HepG2 (cell line): ENCODE data around the gene CD36. TPM values are rescaled to one million over a fixed set of nuclear protein-coding genes. Genes with fewer than 3 reads are reported as not detected.

Experiments used
- ATAC-seq: fragments of 200-7000 bp; cut with Tn5 transposase; 3 replicates; pipeline ENCODE4 v1.9.1; 2020; ENCODE audit warnings: mild to moderate bottlenecking, moderate library complexity
- BruUV-seq: library from RNA; stranded (reverse); fragments of 400-500 nt; replicated peaks from 2 replicates; lab custom pipeline; 2021; lab: Mats Ljungman, UMichigan
- CTCF ChIA-PET: fragments of 300-600 bp; formaldehyde crosslinking; extraction: SDS; loops from one replicate; lab custom pipeline; 2021; ENCODE audit warnings: low total read pairs, inconsistent platforms, low intra/inter-chr PET ratio; lab: Yijun Ruan, JAX
- POLR2A ChIA-PET: fragments of 350-600 bp; sonication (Branson Sonifier 250); formaldehyde crosslinking; loops from one replicate; lab custom pipeline; 2020; ENCODE audit warnings: antibody characterized with exemption, inconsistent platforms; lab: Yijun Ruan, JAX
- DNase-seq: peaks from one replicate; pipeline ENCODE4 v3.0.0-alpha.2; 2015; ENCODE audit warnings: low spot score
- FAIRE-seq: peaks from 3 replicates; lab custom pipeline; 2011; peaks lifted over from hg19 to GRCh38; lab: Jason Lieb, UNC
- H2AFZ ChIP-seq: one replicate; pipeline ENCODE4 v1.6.1; 2011; ENCODE audit warnings: low read length, inconsistent platforms
- H3K27ac ChIP-seq: fragments of 300-600 bp; 3 replicates; pipeline ENCODE4 v1.8.0; 2011; ENCODE audit warnings: mixed run types, mild to moderate bottlenecking, mixed read lengths, low read length, inconsistent platforms; ENCODE audit not compliant: insufficient read depth; ENCODE audit errors: extremely low read length
- H3K27me3 ChIP-seq, 2 experiments: fragments of 200-600 bp in 1 of 2; 2 replicates in 1 of 2; 3 replicates in 1 of 2; pipeline versions ENCODE4 v1.6.0 to v1.8.0; 2011; ENCODE audit warnings: low read length in 2 of 2, mild to moderate bottlenecking in 2 of 2, moderate library complexity in 2 of 2, inconsistent platforms in 1 of 2; ENCODE audit not compliant: insufficient read depth in 2 of 2, control insufficient read depth in 1 of 2
- H3K36me3 ChIP-seq, 2 experiments: fragments of 200-600 bp in 1 of 2; replicated peaks in 1 of 2; 2 replicates in 1 of 2; 3 replicates in 1 of 2; pipeline versions ENCODE4 v1.5.1 to v1.8.0; 2011; ENCODE audit warnings: low read length in 2 of 2, inconsistent platforms in 1 of 2; ENCODE audit not compliant: insufficient read depth in 2 of 2, control insufficient read depth in 1 of 2
- H3K4me1 ChIP-seq: 2 replicates; pipeline ENCODE4 v1.5.1; 2012; ENCODE audit warnings: low read length, inconsistent platforms; ENCODE audit not compliant: insufficient read depth
- H3K4me2 ChIP-seq: 2 replicates; pipeline ENCODE4 v1.6.0; 2011; ENCODE audit warnings: low read depth, low read length, inconsistent platforms
- H3K4me3 ChIP-seq, 3 experiments: fragments of 200-600 bp in 1 of 3; sonication (generic), shearing (Covaris generic) in 1 of 3; replicated peaks in 1 of 3; 2 replicates each; pipeline ENCODE4 v1.5.1; 2011 to 2016; ENCODE audit warnings: low read length in 3 of 3, inconsistent platforms in 2 of 3, low read depth in 2 of 3, mild to moderate bottlenecking in 2 of 3, control low read depth in 1 of 3, mixed read lengths in 1 of 3; ENCODE audit not compliant: insufficient read depth in 1 of 3
- H3K79me2 ChIP-seq: one replicate; pipeline ENCODE4 v1.6.1; 2011; ENCODE audit warnings: low read length, inconsistent platforms; ENCODE audit not compliant: insufficient read depth
- H3K9ac ChIP-seq: 2 replicates; pipeline ENCODE4 v1.6.0; 2011; ENCODE audit warnings: mild to moderate bottlenecking, low read depth, low read length, inconsistent platforms; ENCODE audit not compliant: insufficient read depth
- H3K9me3 ChIP-seq: 2 replicates; pipeline ENCODE4 v1.5.1; 2012; ENCODE audit warnings: mild to moderate bottlenecking, low read length
- H4K20me1 ChIP-seq: 2 replicates; pipeline ENCODE4 v1.6.0; 2011; ENCODE audit warnings: inconsistent platforms, mild to moderate bottlenecking, low read length, moderate library complexity; ENCODE audit not compliant: insufficient read depth
- EEA1 ChIP-seq: sonication (generic); formaldehyde crosslinking; IDR thresholded peaks from 2 replicates; pipeline ENCODE4 v1.5.1; 2020; ENCODE audit warnings: mild to moderate bottlenecking, missing genetic modification reagents, borderline replicate concordance
- KMT2A ChIP-seq: sonication (generic); formaldehyde crosslinking; IDR thresholded peaks from 2 replicates; pipeline ENCODE4 v1.4.0; 2020; ENCODE audit warnings: missing genetic modification reagents
- MTF2 ChIP-seq: sonication (generic); formaldehyde crosslinking; IDR thresholded peaks from 2 replicates; pipeline ENCODE4 v1.5.0; 2020; ENCODE audit warnings: missing genetic modification reagents, borderline replicate concordance
- NFRKB ChIP-seq: fragments of 450-650 bp; IDR thresholded peaks from 2 replicates; pipeline ENCODE4 v1.6.1; 2017
- POLR2AphosphoS2 ChIP-seq: IDR thresholded peaks from 2 replicates; pipeline ENCODE4 v1.6.1; 2011; ENCODE audit warnings: low read depth, low read length, improper control_type of control experiment
- TBX2 ChIP-seq: sonication (generic); formaldehyde crosslinking; IDR thresholded peaks from 2 replicates; pipeline ENCODE4 v1.5.0; 2020; ENCODE audit warnings: missing genetic modification reagents, mild to moderate bottlenecking, borderline replicate concordance
- ZNF333 ChIP-seq: sonication (generic); formaldehyde crosslinking; IDR thresholded peaks from 2 replicates; pipeline ENCODE4 v1.4.0; 2020; ENCODE audit warnings: mild to moderate bottlenecking, missing genetic modification reagents, borderline replicate concordance
- ZNF530 ChIP-seq: sonication (generic); formaldehyde crosslinking; IDR thresholded peaks from 2 replicates; pipeline ENCODE4 v1.5.0; 2020; ENCODE audit warnings: low read depth, mild to moderate bottlenecking, missing genetic modification reagents
- ZNF878 ChIP-seq: sonication (generic); formaldehyde crosslinking; IDR thresholded peaks from 2 replicates; pipeline ENCODE4 v1.8.1; 2023; ENCODE audit warnings: mild to moderate bottlenecking, missing genetic modification reagents, moderate library complexity
- WGBS: methylation state at CpG from one replicate; pipeline ENCODE4 v1.1.6; 2017; ENCODE audit warnings: low lambda C conversion rate; 5-methylcytosine and 5-hydroxymethylcytosine counted together
- in situ Hi-C: cut with HindIII; loops from 2 replicates; pipeline ENCODE4 v1.10.0; 2017; ENCODE audit warnings: low pct_unique_long_range_greater_than_20kb; ENCODE audit not compliant: extremely low pct_ligation_motif_present
- intact Hi-C: fragments of 100-400 bp; cut with micrococcal nuclease; formaldehyde crosslinking; loops from one replicate; pipeline ENCODE4 v1.10.0; 2022; ENCODE audit not compliant: unreplicated experiment
- polyA plus RNA-seq, 8 experiments: library from polyadenylated mRNA; depleted of rRNA in 3 of 8; stranded (reverse) in 7 of 8; unstranded in 1 of 8; fragments of >200 nt; fragmentation: Illumina TruSeq in 4 of 8; extraction: Trizol in 4 of 8; gene quantifications; 2 replicates each; pipeline versions ENCODE4 v1.2.1 to v1.2.3, GENCODE V29; 2011 to 2016; ENCODE audit warnings: low read depth in 4 of 8, missing spikeins in 1 of 8, mixed read lengths in 1 of 8; ENCODE audit not compliant: insufficient read depth in 1 of 8
- total RNA-seq, 5 experiments: library from RNA; depleted of rRNA; stranded (reverse); fragments of >200 nt; fragmentation: Illumina TruSeq; extraction: Trizol; gene quantifications; 2 replicates each; pipeline ENCODE4 v1.2.3, GENCODE V29; 2016; ENCODE audit warnings: low read depth in 1 of 5
- TF ChIP-seq, protein P1 (sequence below): sonication (generic); formaldehyde crosslinking; IDR thresholded peaks from 2 replicates; pipeline ENCODE4 v1.4.0; 2020; ENCODE audit warnings: missing genetic modification reagents, borderline replicate concordance

CD36 gene
- total and polyA plus RNA-seq, 2 of the 13 experiments (the other 11 are each of a cell fraction or from before 2014, with no cell fraction given): 2.8 to 4.8 TPM

DNA sequence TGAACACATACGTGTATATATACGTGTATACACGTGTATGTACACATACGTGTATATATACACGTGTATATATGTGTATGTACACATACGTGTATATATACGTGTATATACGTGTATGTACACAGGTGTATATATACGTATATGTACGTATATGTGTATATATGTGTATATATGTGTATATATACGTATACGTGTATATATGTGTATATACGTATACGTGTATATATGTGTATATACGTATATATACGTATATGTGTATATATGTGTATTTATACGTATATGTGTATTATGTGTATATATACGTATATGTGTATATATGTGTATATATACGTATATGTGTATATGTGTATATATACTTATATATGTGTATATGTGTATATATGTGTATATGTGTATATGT lies 44.3 kb downstream of the CD36 start:
- Histone ChIP-seq H3K27me3 (no peaks in the 10 kb centered on the region), H3K79me2 (no peaks in the 10 kb centered on the region), H3K4me3 (no peak overlapping the region), H3K9ac (no peak overlapping the region), H4K20me1 (no peaks in the 10 kb centered on the region), H3K36me3 (no peaks in the 10 kb centered on the region), H3K9me3 (no peaks in the 10 kb centered on the region), H3K27ac (no peak overlapping the region), H3K4me1 (peaks cover 37% of the 10 kb centered on the region), H2AFZ (no peak overlapping the region), H3K4me2 (no peak overlapping the region)
- FAIRE-seq (no peak), ATAC-seq (no peak), DNase-seq (no peak)
- in situ Hi-C loops: no loop called here
- TF ChIP-seq ZNF333 (CRISPR knock-in tag): no peak
- no peak for TF ChIP-seq ZNF878
- no peak for TF ChIP-seq KMT2A (CRISPR knock-in tag)
- TF ChIP-seq TBX2: no peak
- TF ChIP-seq EEA1 (CRISPR knock-in tag): no peak
- TF ChIP-seq, protein P1, sequence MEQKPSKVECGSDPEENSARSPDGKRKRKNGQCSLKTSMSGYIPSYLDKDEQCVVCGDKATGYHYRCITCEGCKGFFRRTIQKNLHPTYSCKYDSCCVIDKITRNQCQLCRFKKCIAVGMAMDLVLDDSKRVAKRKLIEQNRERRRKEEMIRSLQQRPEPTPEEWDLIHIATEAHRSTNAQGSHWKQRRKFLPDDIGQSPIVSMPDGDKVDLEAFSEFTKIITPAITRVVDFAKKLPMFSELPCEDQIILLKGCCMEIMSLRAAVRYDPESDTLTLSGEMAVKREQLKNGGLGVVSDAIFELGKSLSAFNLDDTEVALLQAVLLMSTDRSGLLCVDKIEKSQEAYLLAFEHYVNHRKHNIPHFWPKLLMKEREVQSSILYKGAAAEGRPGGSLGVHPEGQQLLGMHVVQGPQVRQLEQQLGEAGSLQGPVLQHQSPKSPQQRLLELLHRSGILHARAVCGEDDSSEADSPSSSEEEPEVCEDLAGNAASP: no peak
- TF ChIP-seq POLR2AphosphoS2: no peak
- intact Hi-C loops: no loop called here
- WGBS: 85% methylated on average over 19 of the region's 19 CpGs
- ChIA-PET POLR2A (no interaction called here), CTCF (no interaction called here)
- no TSS peak for BruUV-seq

DNA sequence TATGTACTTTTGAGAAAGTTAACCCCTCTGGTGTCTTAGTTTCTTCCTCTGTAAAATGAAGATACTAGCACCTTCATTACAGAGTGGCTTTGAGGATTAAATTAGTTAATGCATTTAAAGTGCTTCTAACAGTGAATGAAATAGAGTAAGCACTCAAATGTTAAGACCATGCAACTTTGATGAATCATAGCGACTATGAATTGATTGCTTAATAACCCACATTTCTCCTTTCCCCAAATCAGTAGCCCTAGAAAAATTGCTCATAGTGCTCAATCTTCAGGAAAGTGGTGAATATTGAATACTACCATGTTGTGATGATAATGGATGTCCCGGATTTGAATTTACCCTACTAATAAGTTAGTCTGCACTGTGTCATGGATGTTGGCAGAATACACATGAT lies 48.1 kb downstream of the CD36 start:
- no peak overlapping the region for H3K9ac ChIP-seq
- H2AFZ ChIP-seq: no peak overlapping the region
- no peaks in the 10 kb centered on the region for H3K9me3 ChIP-seq
- 70% methylated on average over 2 of the region's 2 CpGs for WGBS
- no peaks in the 10 kb centered on the region; the same call in 1 of the 2 replicates for H3K4me1 ChIP-seq
- CTCF ChIA-PET: no interaction called here
- no peaks in the 10 kb centered on the region for H3K36me3 ChIP-seq
- in situ Hi-C loops: no loop called here
- no peak for TF ChIP-seq NFRKB
- TF ChIP-seq ZNF530 (CRISPR knock-in tag): no peak
- no peak for TF ChIP-seq MTF2
- TF ChIP-seq, all 625 proteins: peak for 0
- Histone ChIP-seq H4K20me1 (no peaks in the 10 kb centered on the region), H3K4me2 (no peak overlapping the region), H3K27me3 (no peaks in the 10 kb centered on the region; a peak in 1 of 5 replicates), H3K4me3 (no peak overlapping the region), H3K79me2 (no peaks in the 10 kb centered on the region), H3K27ac (no peak overlapping the region)
- DNase-seq: no peak
- FAIRE-seq: no peak
- no peak for ATAC-seq
- POLR2A ChIA-PET: no interaction called here
- intact Hi-C loops: no loop called here
- BruUV-seq: no TSS peak
